Endodermal cell (in vitro differentiated cells): ENCODE results near the gene TPST2. TPM values are rescaled to one million over a fixed set of nuclear protein-coding genes. Genes with fewer than 3 reads are reported as not detected.

Source experiments
- DNase-seq: peaks from one replicate; pipeline ENCODE4 v3.0.0-alpha.2; 2017
- H3K27ac ChIP-seq: 2 replicates; pipeline ENCODE4 v1.5.1; 2013; ENCODE audit warnings: mild to moderate bottlenecking, low read depth, low read length, moderate library complexity
- H3K27me3 ChIP-seq: 2 replicates; pipeline ENCODE4 v1.6.1; 2013; ENCODE audit warnings: mild to moderate bottlenecking, low read length, moderate library complexity; ENCODE audit not compliant: insufficient read depth, control insufficient read depth, poor library complexity, severe bottlenecking
- H3K36me3 ChIP-seq: 2 replicates; pipeline ENCODE4 v1.7.0; 2013; ENCODE audit warnings: mild to moderate bottlenecking, low read length, moderate library complexity; ENCODE audit not compliant: control insufficient read depth, insufficient read depth
- H3K4me1 ChIP-seq: one replicate; pipeline ENCODE4 v1.7.0; 2013; ENCODE audit warnings: low read length; ENCODE audit not compliant: control insufficient read depth, insufficient read depth
- H3K4me3 ChIP-seq: 2 replicates; pipeline ENCODE4 v1.5.1; 2013; ENCODE audit warnings: mild to moderate bottlenecking, low read length, moderate library complexity
- H3K9ac ChIP-seq: 2 replicates; pipeline ENCODE4 v1.6.1; 2013; ENCODE audit warnings: mild to moderate bottlenecking, low read length, moderate library complexity; ENCODE audit not compliant: poor library complexity, severe bottlenecking; ENCODE audit errors: extremely low read depth
- H3K9me3 ChIP-seq: 2 replicates; pipeline ENCODE4 v1.6.1; 2013; ENCODE audit warnings: mild to moderate bottlenecking, low read length, moderate library complexity; ENCODE audit not compliant: control insufficient read depth
- H3K27ac Mint-ChIP-seq: 2 replicates; pipeline ENCODE4 v1.8.0; 2020; ENCODE audit warnings: mixed read lengths
- H3K27me3 Mint-ChIP-seq: 2 replicates; pipeline ENCODE4 v1.8.0; 2021; ENCODE audit warnings: mild to moderate bottlenecking, mixed read lengths; ENCODE audit not compliant: insufficient read depth
- H3K36me3 Mint-ChIP-seq: 2 replicates; pipeline ENCODE4 v1.8.0; 2020; ENCODE audit warnings: low read depth, mixed read lengths
- H3K4me1 Mint-ChIP-seq: 2 replicates; pipeline ENCODE4 v1.8.0; 2020; ENCODE audit warnings: mixed read lengths
- H3K4me3 Mint-ChIP-seq: 2 replicates; pipeline ENCODE4 v1.8.0; 2020; ENCODE audit warnings: mild to moderate bottlenecking, moderate library complexity, mixed read lengths
- H3K9me3 Mint-ChIP-seq: 2 replicates; pipeline ENCODE4 v1.8.0; 2020; ENCODE audit warnings: mild to moderate bottlenecking, mixed read lengths
- WGBS, 2 experiments: methylation state at CpG; one replicate each; pipeline versions ENCODE4 v1.1.5 to v1.1.7; 2013; ENCODE audit warnings: missing lambda C conversion rate in 2 of 2, mixed read lengths in 1 of 2; ENCODE audit not compliant: insufficient coverage in 1 of 2, insufficient read length in 1 of 2; 5-methylcytosine and 5-hydroxymethylcytosine counted together
- total RNA-seq, 2 donors: library from RNA; stranded (reverse); fragmentation: NEBNext Ultra II Directional in 1 of 2; extraction: Animal tissue kit (Norgen Biotek cat#: 25700) in 1 of 2; gene quantifications; 2 replicates in 1 of 2; 3 replicates in 1 of 2; pipeline ENCODE4 v1.2.1, GENCODE V29; 2021
- TF ChIP-seq, protein P1 (sequence below): fragments of 200-600 bp; sonication (generic); conservative IDR thresholded peaks from 2 replicates; pipeline ENCODE4 v1.5.0; 2021; ENCODE audit warnings: antibody characterized with exemption, mild to moderate bottlenecking

The TPST2 gene
- total RNA-seq, 2 donors from 2014 or later, result 38.9 to 53.2 TPM

DNA sequence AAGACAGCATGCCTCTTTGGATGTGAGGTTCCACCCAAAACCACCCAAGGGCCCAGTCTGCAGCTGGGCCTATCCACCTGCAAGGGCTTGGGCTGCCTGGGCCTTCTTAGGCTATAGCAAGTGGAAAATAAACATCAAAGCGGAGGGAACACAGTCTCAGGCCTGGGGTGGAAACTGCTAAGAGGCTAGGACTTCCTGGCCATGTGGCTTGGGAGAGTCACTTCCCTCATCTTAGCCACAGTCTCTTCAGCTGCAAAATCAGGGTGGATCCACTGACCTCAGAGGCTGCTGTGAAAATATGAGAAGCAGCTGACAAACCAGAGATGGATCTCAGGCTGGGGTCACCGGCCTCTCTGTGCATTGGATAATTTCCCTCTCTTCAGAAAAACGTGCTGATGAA is 47.1 kb downstream of the TPST2 start:
- no peak overlapping the region for H3K27ac Mint-ChIP-seq
- WGBS, 2 experiments, result 94 to 100% methylated on average over 2 to 3 of the region's 3 CpGs

DNA sequence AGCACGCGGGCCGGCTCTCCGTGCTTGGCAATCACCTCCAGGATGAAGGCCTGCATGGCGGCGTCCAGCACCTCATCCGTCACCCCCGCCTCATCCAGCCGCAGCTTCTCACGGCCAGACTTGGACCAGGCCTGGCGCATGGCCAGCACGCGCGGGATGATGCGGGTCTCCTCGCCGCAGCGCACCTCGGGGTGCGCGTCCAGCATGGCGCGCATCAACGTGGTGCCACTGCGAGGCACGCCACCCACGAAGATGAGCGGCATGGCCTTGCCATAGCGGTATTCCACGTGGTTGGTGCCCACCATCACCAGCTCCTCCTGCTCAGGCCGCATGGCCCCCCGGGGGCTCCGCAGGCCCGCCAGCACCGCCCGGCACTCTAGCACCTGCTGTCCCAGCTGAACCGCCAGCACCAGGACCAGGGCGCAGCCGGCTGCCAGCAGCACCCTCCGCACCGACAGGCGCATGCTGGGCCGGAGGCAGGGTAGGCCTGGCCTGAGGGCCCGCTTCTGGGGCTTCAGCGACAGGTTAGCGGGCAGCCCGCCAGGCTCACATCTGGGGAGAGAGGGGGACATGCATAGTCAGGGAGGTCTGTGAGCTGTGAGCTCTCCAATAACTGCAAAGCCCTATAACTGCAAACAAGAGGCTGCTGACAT is 48.6 kb downstream of the TPST2 start:
- TF ChIP-seq, protein P1, sequence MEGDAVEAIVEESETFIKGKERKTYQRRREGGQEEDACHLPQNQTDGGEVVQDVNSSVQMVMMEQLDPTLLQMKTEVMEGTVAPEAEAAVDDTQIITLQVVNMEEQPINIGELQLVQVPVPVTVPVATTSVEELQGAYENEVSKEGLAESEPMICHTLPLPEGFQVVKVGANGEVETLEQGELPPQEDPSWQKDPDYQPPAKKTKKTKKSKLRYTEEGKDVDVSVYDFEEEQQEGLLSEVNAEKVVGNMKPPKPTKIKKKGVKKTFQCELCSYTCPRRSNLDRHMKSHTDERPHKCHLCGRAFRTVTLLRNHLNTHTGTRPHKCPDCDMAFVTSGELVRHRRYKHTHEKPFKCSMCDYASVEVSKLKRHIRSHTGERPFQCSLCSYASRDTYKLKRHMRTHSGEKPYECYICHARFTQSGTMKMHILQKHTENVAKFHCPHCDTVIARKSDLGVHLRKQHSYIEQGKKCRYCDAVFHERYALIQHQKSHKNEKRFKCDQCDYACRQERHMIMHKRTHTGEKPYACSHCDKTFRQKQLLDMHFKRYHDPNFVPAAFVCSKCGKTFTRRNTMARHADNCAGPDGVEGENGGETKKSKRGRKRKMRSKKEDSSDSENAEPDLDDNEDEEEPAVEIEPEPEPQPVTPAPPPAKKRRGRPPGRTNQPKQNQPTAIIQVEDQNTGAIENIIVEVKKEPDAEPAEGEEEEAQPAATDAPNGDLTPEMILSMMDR, result no peak
- no peak overlapping the region for H3K27ac ChIP-seq
- H3K4me1 ChIP-seq, result no peaks in the 10 kb centered on the region
- H3K27me3 ChIP-seq, result no peaks in the 10 kb centered on the region
- Mint-ChIP-seq H3K27me3 (no peaks in the 10 kb centered on the region), H3K36me3 (peaks cover 43% of the 10 kb centered on the region), H3K4me3 (no peak overlapping the region), H3K9me3 (no peaks in the 10 kb centered on the region), H3K27ac (no peak overlapping the region), H3K4me1 (no peaks in the 10 kb centered on the region)
- DNase-seq, result no peak
- H3K9me3 ChIP-seq, result no peaks in the 10 kb centered on the region
- WGBS, 2 experiments, result 92 to 97% methylated on average over 36 to 47 of the region's 47 CpGs
- peaks cover 24% of the 10 kb centered on the region for H3K36me3 ChIP-seq
- no peak overlapping the region for H3K9ac ChIP-seq
- no peak overlapping the region for H3K4me3 ChIP-seq

More for the DNA sequence above, 47.1 kb downstream of the TPST2 start:
- H3K36me3 ChIP-seq, result peaks cover 21% of the 10 kb centered on the region
- no peaks in the 10 kb centered on the region for H3K9me3 ChIP-seq
- H3K4me3 Mint-ChIP-seq, result no peak overlapping the region
- no peak overlapping the region for H3K4me3 ChIP-seq
- H3K9me3 Mint-ChIP-seq, result no peaks in the 10 kb centered on the region
- TF ChIP-seq, protein P1, result no peak
- no peak for DNase-seq
- H3K9ac ChIP-seq, result no peak overlapping the region
- H3K27me3 ChIP-seq, result no peaks in the 10 kb centered on the region
- H3K27ac ChIP-seq, result no peak overlapping the region
- no peaks in the 10 kb centered on the region for H3K4me1 ChIP-seq
- peaks cover 40% of the 10 kb centered on the region for H3K36me3 Mint-ChIP-seq
- H3K4me1 Mint-ChIP-seq, result no peaks in the 10 kb centered on the region
- no peaks in the 10 kb centered on the region for H3K27me3 Mint-ChIP-seq

DNA sequence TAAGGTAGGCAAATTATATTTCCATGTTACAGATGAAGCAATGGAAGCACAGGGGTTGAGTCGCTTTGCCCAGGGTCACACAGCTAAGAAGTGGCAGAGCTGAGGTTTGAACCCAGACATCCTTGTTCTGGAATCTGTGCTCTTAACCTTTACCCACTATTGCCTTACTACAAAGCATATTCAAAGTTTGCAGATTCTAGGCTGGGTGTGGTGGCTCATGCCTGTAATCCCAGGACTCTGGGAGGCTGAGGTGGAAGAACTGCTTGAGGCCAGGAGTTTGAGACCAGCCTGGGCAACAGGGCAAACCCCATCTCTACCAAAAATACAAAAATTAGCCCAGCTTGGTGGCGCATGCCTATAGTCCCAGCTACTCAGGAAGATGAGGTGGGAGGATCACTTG is 49.8 kb downstream of the TPST2 start:
- no peak overlapping the region for H3K27ac ChIP-seq
- H3K4me1 ChIP-seq, result peaks cover 2% of the 10 kb centered on the region
- Mint-ChIP-seq H3K27me3 (no peaks in the 10 kb centered on the region), H3K4me1 (peaks cover 10% of the 10 kb centered on the region), H3K27ac (no peak overlapping the region), H3K9me3 (no peaks in the 10 kb centered on the region), H3K36me3 (peaks cover 53% of the 10 kb centered on the region), H3K4me3 (no peak overlapping the region)
- H3K9ac ChIP-seq, result no peak overlapping the region
- no peaks in the 10 kb centered on the region for H3K27me3 ChIP-seq
- WGBS, 2 experiments, result 94% methylated on average over 2 of the region's 2 CpGs; no CpG with 5 or more reads in 1 of the 2 experiments
- DNase-seq, result no peak
- no peak overlapping the region for H3K4me3 ChIP-seq
- H3K9me3 ChIP-seq, result no peaks in the 10 kb centered on the region
- H3K36me3 ChIP-seq, result peaks cover 28% of the 10 kb centered on the region
- TF ChIP-seq, protein P1, result no peak
